ENCODE data around the gene DZIP3.

DNA sequence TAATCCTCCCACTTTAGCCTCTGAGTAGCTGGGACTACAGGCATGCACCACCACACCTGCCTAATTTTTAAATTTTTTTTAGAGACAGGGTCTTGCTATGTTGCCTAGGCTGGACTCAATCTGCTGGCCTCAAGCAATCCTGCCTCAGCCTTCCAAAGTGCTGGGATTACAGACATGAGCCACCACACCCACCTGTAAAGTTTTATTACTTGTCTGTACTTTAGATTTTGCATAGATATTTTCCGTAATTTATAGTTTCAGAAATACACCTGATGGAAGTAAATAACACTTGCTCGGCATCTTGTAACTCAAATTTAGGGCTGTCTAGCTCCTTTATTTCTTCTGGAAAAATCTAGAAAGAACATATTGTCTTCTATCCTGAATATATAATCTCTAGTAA is 5.8 kb downstream of the DZIP3 start:
- no peak for TF ChIP-seq EZH2 (IDR thresholded peaks at IDR 0.05)
- no peak for TF ChIP-seq POLR2AphosphoS5 (IDR thresholded peaks at IDR 0.05; ENCODE audit: borderline replicate concordance, low read depth, low read length)
- TF ChIP-seq FOXP2 (optimal IDR thresholded peaks at IDR 0.05; ENCODE audit: control extremely low read depth, extremely low read length, insufficient read depth): no peak

Measured in SK-N-MC (cell line).